ENCODE results near the gene ANO2.
"Not testable (repeated sequence)": the region's sequence is repeated elsewhere in the genome, so short reads cannot be mapped to it uniquely, and the experiment has no call there.

Gene ANO2

GRCh38 chr12:5830111-5830510 lies 114.9 kb downstream of the ANO2 start:
- DNase-seq (ENCODE audit: low read depth in 4 of 4, low spot score in 1 of 4) = no peak

GRCh38 chr12:5827591-5827990 lies 117.5 kb downstream of the ANO2 start:
- no peak for DNase-seq (ENCODE audit: low read depth in 4 of 4, low spot score in 1 of 4)

- DNase-seq (ENCODE audit: low read depth in 4 of 4, low spot score in 1 of 4) = not testable (repeated sequence)
Observed at GRCh38 chr12:5825761-5826160, 119.3 kb downstream of the ANO2 start.

- not testable (repeated sequence) for DNase-seq (ENCODE audit: low read depth in 4 of 4, low spot score in 1 of 4)
Observed at GRCh38 chr12:5818877-5819276, 126.2 kb downstream of the ANO2 start.

- no peak for DNase-seq (ENCODE audit: low read depth in 4 of 4, low spot score in 1 of 4)
Observed at GRCh38 chr12:5817246-5817645, 127.8 kb downstream of the ANO2 start.

- no peak for DNase-seq (ENCODE audit: low read depth in 4 of 4, low spot score in 1 of 4)
Observed at GRCh38 chr12:5809586-5809985, 135.5 kb downstream of the ANO2 start.

GRCh38 chr12:5808981-5809380 lies 136.1 kb downstream of the ANO2 start:
- no peak for DNase-seq (ENCODE audit: low read depth in 4 of 4, low spot score in 1 of 4)

GRCh38 chr12:5807514-5808219 lies 137.4 kb downstream of the ANO2 start:
- no peak for DNase-seq (ENCODE audit: low read depth in 4 of 4, low spot score in 1 of 4)

GRCh38 chr12:5807090-5807414 lies 138.0 kb downstream of the ANO2 start:
- DNase-seq (ENCODE audit: low read depth in 4 of 4, low spot score in 1 of 4) = no peak

GRCh38 chr12:5806371-5807089 lies 138.5 kb downstream of the ANO2 start:
- no peak for DNase-seq (ENCODE audit: low read depth in 4 of 4, low spot score in 1 of 4)

GRCh38 chr12:5803532-5803931 lies 141.5 kb downstream of the ANO2 start:
- DNase-seq (ENCODE audit: low read depth in 4 of 4, low spot score in 1 of 4) = no peak

- no peak for DNase-seq (ENCODE audit: low read depth in 4 of 4, low spot score in 1 of 4)
Observed at GRCh38 chr12:5798242-5799015, 146.6 kb downstream of the ANO2 start.

- DNase-seq (ENCODE audit: low read depth in 4 of 4, low spot score in 1 of 4) = no peak
Observed at GRCh38 chr12:5797661-5798060, 147.4 kb downstream of the ANO2 start.

- no peak for DNase-seq (ENCODE audit: low read depth in 4 of 4, low spot score in 1 of 4)
Observed at GRCh38 chr12:5796959-5797225, 148.2 kb downstream of the ANO2 start.

- DNase-seq (ENCODE audit: low read depth in 4 of 4, low spot score in 1 of 4) = peak in 1 of 4 experiments; percentile 7
Observed at GRCh38 chr12:5796171-5796958, 148.7 kb downstream of the ANO2 start.

- DNase-seq (ENCODE audit: low read depth in 4 of 4, low spot score in 1 of 4) = no peak
Observed at GRCh38 chr12:5794156-5794555, 150.9 kb downstream of the ANO2 start.

- no peak for DNase-seq (ENCODE audit: low read depth in 4 of 4, low spot score in 1 of 4)
Observed at GRCh38 chr12:5792343-5792742, 152.7 kb downstream of the ANO2 start.

- DNase-seq (ENCODE audit: low read depth in 4 of 4, low spot score in 1 of 4) = no peak
Observed at GRCh38 chr12:5789469-5789968, 155.5 kb downstream of the ANO2 start.

- no peak for DNase-seq (ENCODE audit: low read depth in 4 of 4, low spot score in 1 of 4)
Observed at GRCh38 chr12:5787828-5788227, 157.2 kb downstream of the ANO2 start.

GRCh38 chr12:5785601-5786000 lies 159.5 kb downstream of the ANO2 start:
- no peak for DNase-seq (ENCODE audit: low read depth in 4 of 4, low spot score in 1 of 4)

GRCh38 chr12:5784462-5785130 lies 160.5 kb downstream of the ANO2 start:
- DNase-seq (ENCODE audit: low read depth in 4 of 4, low spot score in 1 of 4) = no peak
